GM12878 (cell line): ENCODE data around the gene ZNF764. TPM values are rescaled to one million over a fixed set of nuclear protein-coding genes. Genes with fewer than 3 reads are reported as not detected.

Experiments used
- ATAC-seq: fragments of 200-7000 bp; cut with Tn5 transposase; 3 replicates; pipeline ENCODE4 v1.9.1; 2020; ENCODE audit warnings: mild to moderate bottlenecking, moderate library complexity
- BruUV-seq: library from RNA; stranded (reverse); fragments of 400-500 nt; replicated peaks from 2 replicates; lab custom pipeline; 2021; lab: Mats Ljungman, UMichigan
- CTCF ChIA-PET: fragments of 300-600 bp; sonication (Branson Sonifier 250); formaldehyde crosslinking; extraction: SDS; loops from one replicate; lab custom pipeline; 2021; ENCODE audit warnings: inconsistent platforms; lab: Yijun Ruan, JAX
- POLR2A ChIA-PET: fragments of 350-600 bp; formaldehyde crosslinking; extraction: SDS; loops from one replicate; lab custom pipeline; 2021; ENCODE audit warnings: inconsistent platforms; lab: Charles Lee
- RAD21 ChIA-PET: fragments of 300-600 bp; sonication (Branson Sonifier 250); formaldehyde crosslinking; loops from one replicate; lab custom pipeline; 2023; ENCODE audit warnings: antibody characterized with exemption; ENCODE audit not compliant: unreplicated experiment; lab: Charles Lee
- SMC1A ChIA-PET: fragments of 300-600 bp; sonication (Branson Sonifier 250); formaldehyde crosslinking; loops from one replicate; lab custom pipeline; 2023; ENCODE audit not compliant: unreplicated experiment, uncharacterized antibody; lab: Charles Lee
- DNase-seq: peaks from one replicate; pipeline ENCODE4 v3.0.0-alpha.2; 2011; ENCODE audit warnings: low read depth, low spot score
- FAIRE-seq: peaks from 3 replicates; lab custom pipeline; 2011; peaks lifted over from hg19 to GRCh38; lab: Jason Lieb, UNC
- H2AFZ ChIP-seq: 2 replicates; pipeline ENCODE4 v1.6.0; 2011; ENCODE audit warnings: low read depth, low read length, control low read depth; ENCODE audit not compliant: control insufficient read depth
- H3K27ac ChIP-seq: 2 replicates; pipeline ENCODE4 v1.5.1; 2011; ENCODE audit warnings: control low read depth; ENCODE audit not compliant: control insufficient read depth, insufficient read depth
- H3K27me3 ChIP-seq, 2 experiments: replicated peaks in 1 of 2; 2 replicates each; pipeline versions ENCODE4 v1.6.0 to v1.6.1; 2011; ENCODE audit warnings: low read length in 1 of 2; ENCODE audit not compliant: control insufficient read depth in 2 of 2, insufficient read depth in 2 of 2
- H3K36me3 ChIP-seq, 2 experiments: 2 replicates each; pipeline ENCODE4 v1.5.1; 2011; ENCODE audit warnings: low read length in 1 of 2; ENCODE audit not compliant: control insufficient read depth in 2 of 2, insufficient read depth in 2 of 2
- H3K4me1 ChIP-seq: 2 replicates; pipeline ENCODE4 v1.6.1; 2011; ENCODE audit warnings: mild to moderate bottlenecking, low read length, moderate library complexity, mixed read lengths; ENCODE audit not compliant: control insufficient read depth, insufficient read depth
- H3K4me2 ChIP-seq: 2 replicates; pipeline ENCODE4 v1.6.0; 2011; ENCODE audit warnings: control low read depth; ENCODE audit not compliant: control insufficient read depth, insufficient read depth
- H3K4me3 ChIP-seq: fragments of 200-600 bp; sonication (generic); 2 replicates; pipeline ENCODE4 v1.5.1; 2016
- H3K79me2 ChIP-seq: 2 replicates; pipeline ENCODE4 v1.6.0; 2011; ENCODE audit warnings: low read length; ENCODE audit not compliant: control insufficient read depth, insufficient read depth
- H3K9ac ChIP-seq: 2 replicates; pipeline ENCODE4 v1.8.0; 2011; ENCODE audit warnings: low read length, control low read depth, mixed read lengths; ENCODE audit not compliant: control insufficient read depth, insufficient read depth
- H3K9me3 ChIP-seq: replicated peaks from 3 replicates; pipeline ENCODE4 v1.5.1; 2011; ENCODE audit warnings: mild to moderate bottlenecking, low read length; ENCODE audit not compliant: control insufficient read depth, insufficient read depth
- H4K20me1 ChIP-seq: 2 replicates; pipeline ENCODE4 v1.6.0; 2011; ENCODE audit not compliant: control insufficient read depth, insufficient read depth
- ATF3 ChIP-seq: IDR thresholded peaks from 2 replicates; pipeline ENCODE4 v1.6.1; 2011; ENCODE audit warnings: low read depth, mild to moderate bottlenecking, low read length, moderate library complexity, borderline replicate concordance; ENCODE audit errors: extremely low read depth
- DPF2 ChIP-seq: fragments of 450-650 bp; IDR thresholded peaks from 2 replicates; pipeline ENCODE4 v1.6.1; 2017; ENCODE audit warnings: mild to moderate bottlenecking
- ESRRA ChIP-seq: IDR thresholded peaks from 2 replicates; pipeline ENCODE4 v1.6.1; 2012; ENCODE audit warnings: mild to moderate bottlenecking, low read length, improper control_type of control experiment
- FOS ChIP-seq: IDR thresholded peaks from 3 replicates; pipeline ENCODE4 v1.6.1; 2011; ENCODE audit warnings: borderline replicate concordance; ENCODE audit not compliant: insufficient read length; ENCODE audit errors: extremely low read depth
- GABPA ChIP-seq: IDR thresholded peaks from 2 replicates; pipeline ENCODE4 v1.6.1; 2014; ENCODE audit warnings: antibody characterized with exemption, low read depth, mild to moderate bottlenecking, inconsistent platforms
- NKRF ChIP-seq: fragments of 450-650 bp; conservative IDR thresholded peaks from 2 replicates; pipeline ENCODE4 v1.6.1; 2017; ENCODE audit warnings: mild to moderate bottlenecking, moderate library complexity
- POLR2A ChIP-seq: IDR thresholded peaks from 2 replicates; pipeline ENCODE4 v1.6.1; 2011; ENCODE audit warnings: low read depth, mild to moderate bottlenecking, low read length
- POLR2AphosphoS5 ChIP-seq: IDR thresholded peaks from 2 replicates; pipeline ENCODE4 v1.6.1; 2011; ENCODE audit warnings: mild to moderate bottlenecking, low read length, inconsistent platforms
- RFX5 ChIP-seq: IDR thresholded peaks from 2 replicates; pipeline ENCODE4 v1.6.1; 2011; ENCODE audit warnings: low read depth, low read length, improper control_type of control experiment
- SMAD5 ChIP-seq: IDR thresholded peaks from 2 replicates; pipeline ENCODE4 v1.6.1; 2016; ENCODE audit warnings: antibody characterized with exemption, low read depth
- SUZ12 ChIP-seq: fragments of 200-600 bp; sonication (generic); IDR thresholded peaks from one replicate; pipeline ENCODE4 v1.6.1; 2018; ENCODE audit warnings: antibody characterized with exemption, mild to moderate bottlenecking; ENCODE audit not compliant: unreplicated experiment
- YBX1 ChIP-seq: fragments of 450-650 bp; IDR thresholded peaks from 2 replicates; pipeline ENCODE4 v1.6.1; 2016; ENCODE audit warnings: antibody characterized with exemption
- ZBTB33 ChIP-seq: fragments of 450-650 bp; IDR thresholded peaks from 2 replicates; pipeline ENCODE4 v1.6.1; 2017; ENCODE audit warnings: mild to moderate bottlenecking
- WGBS: methylation state at CpG from one replicate; pipeline ENCODE4 v1.1.6; 2016; ENCODE audit warnings: low lambda C conversion rate; ENCODE audit not compliant: insufficient replicate concordance, insufficient coverage; ENCODE audit errors: missing lambda C conversion rate; 5-methylcytosine and 5-hydroxymethylcytosine counted together
- in situ Hi-C: fragments of 300-500 bp; cut with MboI; formaldehyde crosslinking; loops from 9 replicates; pipeline ENCODE4 v1.14.3; 2018; ENCODE audit warnings: mixed read lengths
- intact Hi-C: fragments of 100-400 bp; cut with micrococcal nuclease; formaldehyde crosslinking; loops from one replicate; pipeline ENCODE4 v1.14.2; 2022; ENCODE audit not compliant: unreplicated experiment
- polyA plus RNA-seq, 11 experiments: library from polyadenylated mRNA; depleted of rRNA in 4 of 11; unstranded in 6 of 11; stranded (reverse) in 5 of 11; fragments of >200 nt; fragmentation: Nextera tagmentation in 4 of 11; fragmentation: Illumina TruSeq in 1 of 11; extraction: Ambion mirVana in 4 of 11; extraction: Trizol in 1 of 11; gene quantifications; 1 replicate in 1 of 11; 2 replicates in 10 of 11; pipeline versions ENCODE4 v1.2.1 to v1.2.3, GENCODE V29; 2011 to 2016; ENCODE audit warnings: inconsistent platforms in 2 of 11, missing spikeins in 2 of 11, low read depth in 1 of 11
- total RNA-seq, 4 experiments: library from RNA; depleted of rRNA in 3 of 4; stranded (reverse); fragments of >200 nt in 3 of 4; fragmentation: Illumina TruSeq in 1 of 4; extraction: Trizol in 1 of 4; gene quantifications; 2 replicates each; pipeline versions ENCODE4 v1.2.1 to v1.2.3, GENCODE V29; 2013 to 2021
- TF ChIP-seq, protein P1 (sequence below): IDR thresholded peaks from 2 replicates; pipeline ENCODE4 v1.6.1; 2011; ENCODE audit warnings: borderline replicate concordance, low read depth, mild to moderate bottlenecking, moderate library complexity, low read length; ENCODE audit not compliant: insufficient read depth, poor library complexity, severe bottlenecking

ZNF764 gene
- total and polyA plus RNA-seq, 10 of the 15 experiments (the other 5 are each of a cell fraction or from before 2014, with no cell fraction given) = 0.61 to 11.9 (median 3.8) TPM

GRCh38 chr16:30535106-30535776 is 22.9 kb downstream of the ZNF764 start (continued):
- TF ChIP-seq, protein P1, sequence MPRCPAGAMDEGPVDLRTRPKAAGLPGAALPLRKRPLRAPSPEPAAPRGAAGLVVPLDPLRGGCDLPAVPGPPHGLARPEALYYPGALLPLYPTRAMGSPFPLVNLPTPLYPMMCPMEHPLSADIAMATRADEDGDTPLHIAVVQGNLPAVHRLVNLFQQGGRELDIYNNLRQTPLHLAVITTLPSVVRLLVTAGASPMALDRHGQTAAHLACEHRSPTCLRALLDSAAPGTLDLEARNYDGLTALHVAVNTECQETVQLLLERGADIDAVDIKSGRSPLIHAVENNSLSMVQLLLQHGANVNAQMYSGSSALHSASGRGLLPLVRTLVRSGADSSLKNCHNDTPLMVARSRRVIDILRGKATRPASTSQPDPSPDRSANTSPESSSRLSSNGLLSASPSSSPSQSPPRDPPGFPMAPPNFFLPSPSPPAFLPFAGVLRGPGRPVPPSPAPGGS = no peak

DNA sequence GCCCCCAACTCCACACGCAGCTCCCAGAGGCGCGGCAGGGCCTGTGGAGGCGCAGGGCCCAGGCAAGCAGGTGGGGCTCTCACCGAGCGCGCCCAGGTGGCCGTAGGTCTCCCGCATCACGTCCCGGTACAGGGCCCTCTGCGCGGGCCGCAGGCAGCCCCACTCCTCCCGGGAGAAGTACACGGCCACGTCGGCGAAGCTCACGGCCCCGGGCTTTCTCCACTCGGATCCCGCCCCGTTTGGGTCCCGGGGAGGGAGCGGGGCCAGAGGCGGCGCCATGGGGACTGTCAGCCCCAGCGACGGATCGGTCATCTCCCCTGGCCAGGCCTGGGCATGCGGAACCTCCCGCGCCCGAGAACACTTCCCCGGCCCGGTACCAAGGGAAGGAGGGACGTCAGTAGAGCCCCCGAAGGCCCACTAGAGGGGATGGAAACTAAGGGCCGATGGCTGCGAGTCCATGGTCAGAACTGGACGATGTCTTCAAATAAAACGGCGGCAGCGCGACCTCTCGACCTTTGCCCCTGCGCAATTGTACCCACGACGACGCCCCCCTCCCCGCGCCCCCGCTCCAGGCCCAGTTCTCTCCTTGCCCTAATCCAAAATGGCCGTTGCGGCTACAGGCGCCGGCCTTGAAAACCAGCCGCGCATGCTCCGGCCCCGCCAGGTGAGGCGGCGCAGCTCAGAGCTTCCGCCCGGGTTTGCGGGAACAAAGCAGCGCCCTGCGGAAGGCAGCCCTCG is 23.6 kb downstream of the ZNF764 start, which contains the start of gene ZNF747:
Gene ZNF747 (minus strand): TSS at position 491 of the 738 bp plus-strand sequence. CDS start 179 bp downstream, at position 312.
- Histone ChIP-seq H3K4me2 (peak within 1 kb of the TSS; percentile 87), H3K27me3 (no peaks in the 10 kb centered on the region), H2AFZ (peak within 1 kb of the TSS; percentile 86), H3K9ac (peak within 1 kb of the TSS; percentile 96), H3K79me2 (peaks cover 27% of the 10 kb centered on the region), H3K4me3 (peak within 1 kb of the TSS; percentile 90), H4K20me1 (no peaks in the 10 kb centered on the region), H3K9me3 (no peaks in the 10 kb centered on the region), H3K4me1 (no peaks in the 10 kb centered on the region), H3K27ac (peak within 1 kb of the TSS; percentile 85), H3K36me3 (peaks cover 2 to 3% of the 10 kb centered on the region in 2 experiments; a peak in 1 of 4 replicates)
- ATAC-seq (peak; percentile 89), FAIRE-seq (no peak), DNase-seq (peak; percentile 51)
- CTCF ChIA-PET = interaction anchor here (0.5 to 4.7 kb wide), 28 partner anchors 7 to 163 kb away, joined by 3 to 81 read pairs (median 8); partner anchors contain the start of genes DCTPP1, ITGAL, PRR14 and SEPHS2
- in situ Hi-C loops = no loop called here
- intact Hi-C loops = loop anchor here (1.0 to 5.0 kb wide), 5 partner anchors 24 to 104 kb away; partner anchors contain the start of genes DCTPP1, SEPHS2, ZNF764 and ZNF785
- POLR2A ChIA-PET = interaction anchor here (0.5 to 5.2 kb wide), 22 partner anchors 10 to 124 kb away, joined by 3 to 109 read pairs (median 5); partner anchors contain the start of genes DCTPP1, FBRS, ITGAL and SEPHS2
- WGBS = 2% methylated on average over 68 of the region's 70 CpGs
- SMC1A ChIA-PET = interaction anchor here (0.7 to 4.7 kb wide), 24 partner anchors 9 to 383 kb away, joined by 3 to 47 read pairs (median 7); partner anchors contain the start of genes DCTPP1, FBRS, ITGAL and ZNF764
- RAD21 ChIA-PET = interaction anchor here (0.6 to 5.2 kb wide), 25 partner anchors 7 to 561 kb away, joined by 3 to 129 read pairs (median 8); partner anchors contain the start of genes DCTPP1, TAOK2, ZNF48 and ZNF764
- TSS peak; percentile 79 for BruUV-seq
- TF ChIP-seq ATF3 = peak; percentile 25; the same call in 1 of the 2 replicates
- no peak for TF ChIP-seq GABPA
- no peak for TF ChIP-seq ESRRA
- no peak for TF ChIP-seq NKRF
- no peak for TF ChIP-seq ZBTB33
- TF ChIP-seq FOS = no peak
- TF ChIP-seq SMAD5 = no peak
- peak; percentile 5; the same call in 1 of the 2 replicates for TF ChIP-seq POLR2AphosphoS5
- no peak for TF ChIP-seq RFX5
- no peak for TF ChIP-seq YBX1
- TF ChIP-seq SUZ12 = no peak
- TF ChIP-seq DPF2 = 0 out of 2 replicates have a peak, but pooled peaks have one; percentile 28
- peak; percentile 76 for TF ChIP-seq POLR2A
